ENCODE data around the gene CR1.
"Not testable (repeated sequence)": the region's sequence is repeated elsewhere in the genome, so short reads cannot be mapped to it uniquely, and the experiment has no call there.

DNA sequence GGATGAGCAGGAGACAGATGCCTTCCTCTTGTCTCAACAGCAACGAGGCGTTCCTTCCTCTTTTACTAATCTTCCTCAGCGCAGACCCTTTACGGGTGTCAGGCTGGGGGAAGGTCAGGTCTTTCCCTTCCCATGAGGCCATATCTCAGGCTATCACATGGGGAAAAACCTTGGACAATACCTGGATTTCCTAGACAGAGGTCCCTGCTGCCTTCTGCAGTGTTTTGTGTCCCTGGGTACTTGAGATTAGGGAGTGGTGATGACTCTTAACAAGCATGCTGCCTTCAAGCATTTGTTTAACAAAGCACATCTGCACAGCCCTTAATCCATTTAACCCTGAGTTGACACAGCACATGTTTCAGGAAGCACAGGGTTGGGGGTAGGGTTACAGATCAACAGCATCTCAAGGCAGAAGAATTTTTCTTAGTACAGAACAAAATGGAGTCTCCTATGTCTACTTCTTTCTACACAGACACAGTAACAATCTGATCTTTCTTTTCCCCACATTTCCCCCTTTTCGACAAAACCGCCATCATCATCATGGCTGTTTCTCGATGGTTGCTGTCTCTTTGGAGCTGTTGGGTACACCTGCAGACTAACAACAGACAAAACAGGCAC is 139.7 kb downstream of the CR1 start:
- not testable (repeated sequence) for TF ChIP-seq CTCF, POLR2AphosphoS5, POLR2A, EP300 (IDR thresholded peaks at IDR 0.05)
